AG09319 (cell line): Measurements from ENCODE around the gene METTL24.

Source experiments
- DNase-seq: peaks from one replicate; pipeline ENCODE4 v3.0.0-alpha.2; 2010; ENCODE audit warnings: low read depth; ENCODE audit errors: extremely low read depth
- TF ChIP-seq, protein P1 (sequence below): IDR thresholded peaks from 2 replicates; pipeline ENCODE4 v1.5.1; 2011; ENCODE audit warnings: low read depth, mild to moderate bottlenecking, inconsistent platforms, low read length, moderate library complexity

METTL24 gene

DNA sequence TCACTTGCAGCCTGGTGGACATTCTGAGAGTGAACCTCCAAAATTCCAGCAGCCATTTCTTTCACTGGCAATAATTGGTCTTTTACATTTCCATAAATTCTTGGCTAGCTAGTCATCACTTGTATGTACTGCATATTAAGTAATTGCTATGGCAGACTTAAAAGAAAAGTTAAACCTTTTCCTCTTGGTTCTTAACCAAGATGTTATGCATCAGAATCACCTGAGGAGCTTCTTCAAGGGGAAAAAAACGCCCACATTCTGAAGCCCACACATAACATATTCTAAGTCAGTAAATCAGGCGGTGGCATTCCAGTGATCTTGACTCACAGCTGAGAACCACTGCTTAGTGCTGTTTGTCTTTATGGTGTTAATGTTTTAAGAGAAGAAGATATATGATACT, 140.9 kb downstream of the METTL24 start:
- TF ChIP-seq, protein P1, sequence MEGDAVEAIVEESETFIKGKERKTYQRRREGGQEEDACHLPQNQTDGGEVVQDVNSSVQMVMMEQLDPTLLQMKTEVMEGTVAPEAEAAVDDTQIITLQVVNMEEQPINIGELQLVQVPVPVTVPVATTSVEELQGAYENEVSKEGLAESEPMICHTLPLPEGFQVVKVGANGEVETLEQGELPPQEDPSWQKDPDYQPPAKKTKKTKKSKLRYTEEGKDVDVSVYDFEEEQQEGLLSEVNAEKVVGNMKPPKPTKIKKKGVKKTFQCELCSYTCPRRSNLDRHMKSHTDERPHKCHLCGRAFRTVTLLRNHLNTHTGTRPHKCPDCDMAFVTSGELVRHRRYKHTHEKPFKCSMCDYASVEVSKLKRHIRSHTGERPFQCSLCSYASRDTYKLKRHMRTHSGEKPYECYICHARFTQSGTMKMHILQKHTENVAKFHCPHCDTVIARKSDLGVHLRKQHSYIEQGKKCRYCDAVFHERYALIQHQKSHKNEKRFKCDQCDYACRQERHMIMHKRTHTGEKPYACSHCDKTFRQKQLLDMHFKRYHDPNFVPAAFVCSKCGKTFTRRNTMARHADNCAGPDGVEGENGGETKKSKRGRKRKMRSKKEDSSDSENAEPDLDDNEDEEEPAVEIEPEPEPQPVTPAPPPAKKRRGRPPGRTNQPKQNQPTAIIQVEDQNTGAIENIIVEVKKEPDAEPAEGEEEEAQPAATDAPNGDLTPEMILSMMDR, result no peak
- no peak for DNase-seq

DNA sequence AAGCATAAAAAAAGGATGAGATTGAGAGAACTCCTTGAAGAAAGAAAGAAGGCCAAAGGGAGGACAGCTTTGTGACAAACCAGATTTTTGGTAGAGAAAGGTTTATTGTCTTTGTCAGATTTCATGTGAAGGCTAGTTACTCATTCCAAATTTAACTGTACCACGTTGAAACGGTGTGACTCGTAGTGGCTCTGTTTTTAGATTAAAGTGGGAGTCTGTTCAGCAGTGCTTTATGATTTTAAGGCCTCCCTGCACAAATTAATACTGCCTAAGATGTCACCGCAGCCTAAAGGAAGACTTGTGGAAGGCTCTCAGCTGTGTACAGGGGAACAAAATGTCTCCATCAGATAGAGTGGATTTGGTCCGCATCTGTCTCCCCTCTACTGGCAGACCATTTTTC, 142.0 kb downstream of the METTL24 start:
- no peak for DNase-seq
- TF ChIP-seq, protein P1, result no peak

DNA sequence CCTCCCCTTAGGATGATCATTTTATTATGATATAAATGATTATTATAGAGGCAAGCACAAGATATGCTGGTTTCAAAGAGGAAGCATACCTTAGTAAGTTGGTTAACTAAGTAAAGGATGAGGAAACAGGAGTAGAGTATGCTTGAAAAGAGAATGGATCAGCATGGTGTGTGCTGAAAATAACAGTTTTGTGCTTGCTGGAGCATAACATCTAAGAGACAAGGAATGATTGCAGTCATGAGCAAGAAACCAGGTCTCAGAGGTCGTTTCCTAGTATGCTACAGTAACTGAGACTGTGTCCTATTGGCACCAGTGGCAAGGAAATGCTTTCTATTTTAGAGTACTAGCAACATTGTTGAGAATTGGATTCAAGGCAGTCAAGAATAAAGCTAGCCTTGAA, 143.8 kb downstream of the METTL24 start:
- DNase-seq, result no peak

DNA sequence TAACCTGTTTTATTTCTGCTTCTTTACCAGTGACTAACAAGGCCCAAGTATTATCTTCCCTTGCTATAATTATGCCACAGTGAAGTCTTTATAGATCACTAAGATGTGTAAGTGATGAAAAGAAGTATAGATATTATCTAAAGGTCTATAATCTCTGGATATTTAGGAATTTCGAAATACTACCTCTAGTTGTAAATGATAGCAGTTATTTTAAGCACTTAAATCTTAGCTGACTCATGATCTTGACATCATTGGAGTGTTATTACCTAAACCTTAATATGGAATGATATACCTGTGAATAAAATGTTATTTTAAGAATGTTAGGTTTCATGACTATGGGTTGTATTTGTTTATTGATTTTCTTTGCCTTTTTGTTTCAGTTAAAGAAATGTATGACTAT, 146.4 kb downstream of the METTL24 start:
- TF ChIP-seq, protein P1, result no peak
- no peak for DNase-seq

More for the DNA sequence above, 143.8 kb downstream of the METTL24 start:
- TF ChIP-seq, protein P1, result no peak

DNA sequence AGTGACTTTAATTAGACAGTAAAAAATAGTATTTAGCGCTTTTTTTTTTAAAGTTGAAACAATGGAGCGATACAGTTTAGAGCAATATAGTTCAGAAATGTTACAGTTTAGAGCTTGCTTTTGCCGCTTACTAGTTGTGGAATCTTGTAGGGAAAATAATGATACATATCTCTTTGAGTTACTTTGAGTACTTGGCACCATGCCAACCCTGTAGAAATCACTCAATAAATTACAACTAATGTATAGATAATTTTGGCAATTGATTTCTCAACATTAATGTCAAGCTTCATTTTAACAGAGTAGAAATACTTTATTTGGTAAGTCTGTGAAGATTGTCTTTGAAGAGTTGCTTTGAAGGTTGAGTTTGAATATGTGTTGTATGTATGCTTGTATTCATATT, 150.5 kb downstream of the METTL24 start:
- no peak for DNase-seq
- TF ChIP-seq, protein P1, result no peak

DNA sequence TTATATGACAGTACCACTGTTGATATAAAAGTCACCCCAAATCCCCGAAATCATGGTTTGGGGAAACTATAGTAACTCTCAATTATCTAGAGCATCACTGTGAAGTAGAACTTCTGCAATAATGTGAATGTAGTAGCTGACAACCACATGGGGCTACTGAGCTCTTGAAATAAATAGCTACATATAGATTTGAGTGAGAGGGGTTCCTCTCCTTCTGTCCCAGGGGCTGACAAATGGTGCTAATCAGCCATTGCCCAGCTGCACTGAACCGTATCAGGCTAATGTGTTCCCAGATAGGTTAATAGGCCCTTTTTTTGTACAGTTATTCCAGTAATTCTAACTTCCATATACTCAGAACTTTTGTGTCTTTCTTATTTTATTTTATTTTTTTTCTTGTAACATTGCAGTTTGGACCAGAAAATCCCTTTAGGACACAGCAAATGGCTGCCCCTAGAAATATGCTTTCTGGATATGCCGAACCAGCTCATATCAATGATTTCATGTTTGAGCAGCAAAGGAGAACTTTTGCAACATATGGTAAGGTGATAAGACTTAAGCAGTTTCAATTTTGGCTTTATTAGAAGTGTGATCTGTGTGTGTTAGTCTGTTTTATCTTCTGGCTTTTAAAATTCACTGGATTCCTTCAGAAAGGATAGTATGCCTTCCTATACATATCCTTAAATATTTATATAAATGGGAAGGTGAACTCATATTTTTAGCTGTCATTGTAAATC, 156.8 kb downstream of the METTL24 start:
- TF ChIP-seq, protein P1, result no peak
- DNase-seq, result no peak

DNA sequence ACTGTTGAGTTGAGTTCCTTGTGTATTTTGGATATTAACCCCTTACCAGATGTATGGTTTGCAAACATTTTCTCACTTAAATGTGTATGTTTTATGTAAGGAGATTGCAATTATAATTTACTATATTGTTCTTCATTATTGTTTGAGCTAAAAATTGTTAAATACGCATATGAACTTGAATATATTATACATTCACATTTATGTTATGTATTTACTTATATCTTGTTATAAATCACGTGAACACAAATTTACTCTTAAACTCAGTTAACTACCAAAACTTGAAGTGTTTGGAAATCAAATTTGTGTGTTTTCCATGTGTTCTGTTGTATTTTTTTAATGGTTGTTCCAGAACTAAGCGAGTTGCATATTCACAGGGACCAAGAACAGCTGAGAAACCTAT, 159.6 kb downstream of the METTL24 start:
- no peak for DNase-seq
- TF ChIP-seq, protein P1, result no peak
